Hematopoietic multipotent progenitor cell treated with erythropoietin and hydrocortisone succinate and interleukin-3 and kit ligand, for 6 days (in vitro differentiated cells): ENCODE results near the gene RNASE9.
A peak's percentile ranks its signal among the peaks of the same experiment; 100 is the strongest.
"Not testable (repeated sequence)": the region's sequence is repeated elsewhere in the genome, so short reads cannot be mapped to it uniquely, and the experiment has no call there.

Experiments used
- DNase-seq: peaks from one replicate; pipeline ENCODE4 v3.0.0-alpha.2; 2015

Gene RNASE9

GRCh38 chr14:20560961-20561360 is at the start of gene RNASE9:
Gene RNASE9 (minus strand): TSS chr14:20561047.
- no peak for DNase-seq

GRCh38 chr14:20610002-20610765 is 49.3 kb upstream of the RNASE9 start:
- peak; percentile 86 for DNase-seq

- peak; percentile 96 for DNase-seq
Measured at GRCh38 chr14:20609215-20610001, 48.6 kb upstream of the RNASE9 start.

GRCh38 chr14:20608383-20609110 is 47.7 kb upstream of the RNASE9 start:
- peak; percentile 7 for DNase-seq

GRCh38 chr14:20607617-20608016 is 46.8 kb upstream of the RNASE9 start:
- no peak for DNase-seq

- no peak for DNase-seq
Measured at GRCh38 chr14:20606902-20607242, 46.0 kb upstream of the RNASE9 start.

- peak; percentile 72 for DNase-seq
Measured at GRCh38 chr14:20606190-20606901, 45.5 kb upstream of the RNASE9 start.

- DNase-seq, result no peak
Measured at GRCh38 chr14:20603813-20604690, 43.2 kb upstream of the RNASE9 start.

- no peak for DNase-seq
Measured at GRCh38 chr14:20602583-20602982, 41.7 kb upstream of the RNASE9 start.

GRCh38 chr14:20601522-20601921 is 40.7 kb upstream of the RNASE9 start:
- DNase-seq, result no peak

GRCh38 chr14:20597108-20597507 is 36.3 kb upstream of the RNASE9 start:
- DNase-seq, result no peak

GRCh38 chr14:20595726-20596125 is 34.9 kb upstream of the RNASE9 start:
- not testable (repeated sequence) for DNase-seq

- no peak for DNase-seq
Measured at GRCh38 chr14:20592574-20592973, 31.7 kb upstream of the RNASE9 start.

GRCh38 chr14:20591235-20591634 is 30.4 kb upstream of the RNASE9 start, which contains the start of gene RNASE12:
Gene RNASE12 (minus strand): TSS chr14:20591376. CDS start chr14:20590723, 653 bp downstream.
- DNase-seq, result no peak

- DNase-seq, result no peak
Measured at GRCh38 chr14:20587489-20588154, 26.8 kb upstream of the RNASE9 start, which contains the start of gene RNASE11. Gene RNASE11 (minus strand): TSS chr14:20588001.

- DNase-seq, result no peak
Measured at GRCh38 chr14:20583908-20584307, 23.1 kb upstream of the RNASE9 start.

- no peak for DNase-seq
Measured at GRCh38 chr14:20583142-20583541, 22.3 kb upstream of the RNASE9 start.

- peak; percentile 41 for DNase-seq
Measured at GRCh38 chr14:20580242-20580641, 19.4 kb upstream of the RNASE9 start.

GRCh38 chr14:20578784-20579502 is 18.1 kb upstream of the RNASE9 start:
- no peak for DNase-seq

- DNase-seq, result no peak
Measured at GRCh38 chr14:20578325-20578724, 17.5 kb upstream of the RNASE9 start.
